H9 (cell line): Measurements from ENCODE around the gene HRNR. TPM values are rescaled to one million over a fixed set of nuclear protein-coding genes. Genes with fewer than 3 reads are reported as not detected.

Experiments used
- DNase-seq: peaks from one replicate; pipeline ENCODE4 v3.0.0-alpha.2; 2017
- H2AFZ ChIP-seq: one replicate; pipeline ENCODE4 v1.6.1; 2013; ENCODE audit warnings: mild to moderate bottlenecking, low read length, control low read depth, moderate library complexity
- H2AK5ac ChIP-seq: 2 replicates; pipeline ENCODE4 v1.6.1; 2013; ENCODE audit warnings: low read length, control low read depth, mixed read lengths; ENCODE audit not compliant: insufficient read length
- H2BK120ac ChIP-seq: one replicate; pipeline ENCODE4 v1.6.1; 2013; ENCODE audit warnings: low read depth, mild to moderate bottlenecking, low read length, control low read depth, inconsistent platforms; ENCODE audit not compliant: poor library complexity, severe bottlenecking
- H2BK12ac ChIP-seq: 2 replicates; pipeline ENCODE4 v1.6.1; 2013; ENCODE audit warnings: low read length, control low read depth, mixed read lengths, low read depth; ENCODE audit not compliant: insufficient read length
- H2BK15ac ChIP-seq: 2 replicates; pipeline ENCODE4 v1.6.1; 2013; ENCODE audit warnings: low read depth, low read length, control low read depth
- H2BK20ac ChIP-seq: one replicate; pipeline ENCODE4 v1.6.1; 2013; ENCODE audit warnings: low read depth, mild to moderate bottlenecking, low read length, control low read depth, inconsistent platforms; ENCODE audit not compliant: poor library complexity, severe bottlenecking
- H2BK5ac ChIP-seq: 2 replicates; pipeline ENCODE4 v1.6.1; 2013; ENCODE audit warnings: low read length, control low read depth, mixed read lengths; ENCODE audit not compliant: insufficient read length
- H3K14ac ChIP-seq: 2 replicates; pipeline ENCODE4 v1.6.1; 2013; ENCODE audit warnings: low read length, control low read depth; ENCODE audit not compliant: insufficient read depth
- H3K18ac ChIP-seq: 2 replicates; pipeline ENCODE4 v1.6.1; 2013; ENCODE audit warnings: low read depth, mild to moderate bottlenecking, mixed read lengths, low read length, control low read depth; ENCODE audit not compliant: insufficient read length
- H3K23ac ChIP-seq: 2 replicates; pipeline ENCODE4 v1.6.1; 2013; ENCODE audit warnings: low read length, control low read depth, mixed read lengths, low read depth; ENCODE audit not compliant: insufficient read length
- H3K23me2 ChIP-seq: 2 replicates; pipeline ENCODE4 v1.6.1; 2013; ENCODE audit warnings: low read depth, mild to moderate bottlenecking, mixed read lengths, low read length, control low read depth; ENCODE audit not compliant: insufficient read length, poor library complexity, severe bottlenecking
- H3K27ac ChIP-seq: 2 replicates; pipeline ENCODE4 v1.5.1; 2013; ENCODE audit warnings: low read length, control low read depth, mixed read lengths, low read depth; ENCODE audit not compliant: insufficient read length
- H3K27me3 ChIP-seq: 2 replicates; pipeline ENCODE4 v1.6.1; 2013; ENCODE audit warnings: low read length, control low read depth, inconsistent platforms; ENCODE audit not compliant: insufficient read depth
- H3K4ac ChIP-seq: 2 replicates; pipeline ENCODE4 v1.6.1; 2013; ENCODE audit warnings: low read depth, mild to moderate bottlenecking, control low read depth, inconsistent platforms, low read length, moderate library complexity
- H3K4me1 ChIP-seq: 2 replicates; pipeline ENCODE4 v1.6.1; 2013; ENCODE audit warnings: low read length, control low read depth, inconsistent platforms; ENCODE audit not compliant: insufficient read depth
- H3K4me2 ChIP-seq: 2 replicates; pipeline ENCODE4 v1.6.1; 2013; ENCODE audit warnings: low read length, control low read depth, mixed read lengths; ENCODE audit not compliant: insufficient read length, insufficient read depth
- H3K56ac ChIP-seq: 2 replicates; pipeline ENCODE4 v1.6.1; 2013; ENCODE audit warnings: low read depth, mild to moderate bottlenecking, mixed read lengths, low read length, control low read depth; ENCODE audit not compliant: insufficient read length
- H3K79me1 ChIP-seq: 2 replicates; pipeline ENCODE4 v1.6.1; 2013; ENCODE audit warnings: low read depth, mild to moderate bottlenecking, moderate library complexity, low read length, control low read depth, inconsistent platforms; ENCODE audit not compliant: insufficient read depth, poor library complexity, severe bottlenecking
- H3K79me2 ChIP-seq: 2 replicates; pipeline ENCODE4 v1.6.1; 2013; ENCODE audit warnings: low read length, control low read depth, inconsistent platforms; ENCODE audit not compliant: insufficient read depth
- H3K9ac ChIP-seq: 2 replicates; pipeline ENCODE4 v1.6.1; 2013; ENCODE audit warnings: low read length, control low read depth, mixed read lengths; ENCODE audit not compliant: insufficient read length; ENCODE audit errors: extremely low read depth
- H3K9me3 ChIP-seq: one replicate; pipeline ENCODE4 v1.6.1; 2013; ENCODE audit warnings: low read depth, low read length, inconsistent platforms; ENCODE audit not compliant: control insufficient read depth
- H3T11ph ChIP-seq: one replicate; pipeline ENCODE4 v1.6.1; 2013; ENCODE audit warnings: mild to moderate bottlenecking, low read length, control low read depth, inconsistent platforms
- H4K20me1 ChIP-seq: one replicate; pipeline ENCODE4 v1.6.1; 2013; ENCODE audit not compliant: control insufficient read depth, insufficient read length, insufficient read depth
- H4K5ac ChIP-seq: 2 replicates; pipeline ENCODE4 v1.6.1; 2013; ENCODE audit warnings: low read depth, mild to moderate bottlenecking, mixed read lengths, low read length, control low read depth; ENCODE audit not compliant: insufficient read length
- H4K8ac ChIP-seq: replicated peaks from 2 replicates; pipeline ENCODE4 v1.6.1; 2013; ENCODE audit warnings: low read length, control low read depth, mixed read lengths, low read depth; ENCODE audit not compliant: insufficient read length
- H4K91ac ChIP-seq: 2 replicates; pipeline ENCODE4 v1.6.1; 2013; ENCODE audit warnings: low read depth, mild to moderate bottlenecking, moderate library complexity, mixed read lengths, low read length, control low read depth; ENCODE audit not compliant: insufficient read length
- H3K27ac Mint-ChIP-seq, 3 experiments: 2 replicates in 2 of 3; 3 replicates in 1 of 3; pipeline ENCODE4 v1.8.0; 2020 to 2021; ENCODE audit warnings: mixed read lengths in 3 of 3, mild to moderate bottlenecking in 1 of 3, moderate library complexity in 1 of 3
- H3K27me3 Mint-ChIP-seq: 2 replicates; pipeline ENCODE4 v1.8.0; 2021; ENCODE audit warnings: low read depth, mild to moderate bottlenecking, moderate library complexity, mixed read lengths
- H3K36me3 Mint-ChIP-seq, 3 experiments: 2 replicates in 2 of 3; 3 replicates in 1 of 3; pipeline ENCODE4 v1.8.0; 2020 to 2021; ENCODE audit warnings: low read depth in 3 of 3, mixed read lengths in 3 of 3; ENCODE audit not compliant: insufficient read depth in 1 of 3
- H3K4me1 Mint-ChIP-seq, 2 experiments: 2 replicates each; pipeline ENCODE4 v1.8.0; 2020; ENCODE audit warnings: mixed read lengths in 2 of 2
- H3K4me3 Mint-ChIP-seq, 2 experiments: 2 replicates in 1 of 2; 3 replicates in 1 of 2; pipeline ENCODE4 v1.8.0; 2020 to 2021; ENCODE audit warnings: mild to moderate bottlenecking in 2 of 2, mixed read lengths in 2 of 2, moderate library complexity in 1 of 2
- H3K9me3 Mint-ChIP-seq, 2 experiments: 2 replicates in 1 of 2; 3 replicates in 1 of 2; pipeline ENCODE4 v1.8.0; 2020; ENCODE audit warnings: mild to moderate bottlenecking in 2 of 2, mixed read lengths in 2 of 2, moderate library complexity in 1 of 2
- CTCF ChIP-seq: fragments of 200-600 bp; sonication (generic); conservative IDR thresholded peaks from 3 replicates; pipeline ENCODE4 v1.8.0; 2021; ENCODE audit warnings: antibody characterized with exemption, mild to moderate bottlenecking
- WGBS: extraction: QIAGEN DNeasy Blood & Tissue Kit; methylation state at CpG from one replicate; pipeline ENCODE4 v1.1.7; 2013; ENCODE audit warnings: missing lambda C conversion rate, low lambda C conversion rate, mixed read lengths; ENCODE audit not compliant: insufficient read length; ENCODE audit errors: extremely low coverage; 5-methylcytosine and 5-hydroxymethylcytosine counted together
- total RNA-seq: library from RNA; stranded (reverse); gene quantifications from 2 replicates; pipeline ENCODE4 v1.2.1, GENCODE V29; 2021

HRNR gene
- total RNA-seq, 1 experiment from 2014 or later, result not detected

GRCh38 chr1:152189657-152190442, 34.1 kb downstream of the HRNR start:
- peak; percentile 61 for TF ChIP-seq CTCF
- Mint-ChIP-seq H3K4me3 (no peak overlapping the region), H3K4me1 (no peaks in the 10 kb centered on the region), H3K9me3 (peaks cover 68 to 87% of the 10 kb centered on the region in 2 experiments), H3K27ac (no peak overlapping the region), H3K27me3 (no peaks in the 10 kb centered on the region), H3K36me3 (peaks cover 0 to 5% (median 0%) of the 10 kb centered on the region in 3 experiments; a peak in 3 of 7 replicates)
- no peak overlapping the region for H2AK5ac ChIP-seq
- H3K23ac ChIP-seq, result no peak overlapping the region
- no peaks in the 10 kb centered on the region for H3K27me3 ChIP-seq
- H3K4me1 ChIP-seq, result no peaks in the 10 kb centered on the region
- H3K4me2 ChIP-seq, result no peak overlapping the region
- no peak overlapping the region for H4K5ac ChIP-seq
- H3T11ph ChIP-seq, result no peak overlapping the region
- H4K20me1 ChIP-seq, result no peaks in the 10 kb centered on the region
- no peak overlapping the region for H3K9ac ChIP-seq
- peaks cover 39% of the 10 kb centered on the region for H3K9me3 ChIP-seq
- H3K14ac ChIP-seq, result no peak overlapping the region
- no peak overlapping the region for H2BK15ac ChIP-seq
- H3K18ac ChIP-seq, result no peak overlapping the region
- no peak overlapping the region for H4K91ac ChIP-seq
- no peak overlapping the region for H4K8ac ChIP-seq
- no peak overlapping the region for H2AFZ ChIP-seq
- no peak overlapping the region for H3K4ac ChIP-seq
- no peak overlapping the region for H2BK12ac ChIP-seq
- WGBS, result no CpG with 5 or more reads among the region's 9 CpGs
- no peak overlapping the region for H2BK5ac ChIP-seq
- no peaks in the 10 kb centered on the region for H3K79me1 ChIP-seq
- no peaks in the 10 kb centered on the region for H3K23me2 ChIP-seq
- no peak overlapping the region for H3K56ac ChIP-seq
- no peak overlapping the region for H2BK120ac ChIP-seq
- peak; percentile 44 for DNase-seq
- H3K79me2 ChIP-seq, result no peaks in the 10 kb centered on the region
- no peak overlapping the region for H2BK20ac ChIP-seq
- no peak overlapping the region for H3K27ac ChIP-seq
